Measurements from ENCODE around the gene NKAIN2. TPM values are rescaled to one million over a fixed set of nuclear protein-coding genes. Genes with fewer than 3 reads are reported as not detected.
A peak's percentile ranks its signal among the peaks of the same experiment; 100 is the strongest.
"Not testable (repeated sequence)": the region's sequence is repeated elsewhere in the genome, so short reads cannot be mapped to it uniquely, and the experiment has no call there.

NKAIN2 gene
- total RNA-seq, 1 donor from 2014 or later, result not detected

DNA sequence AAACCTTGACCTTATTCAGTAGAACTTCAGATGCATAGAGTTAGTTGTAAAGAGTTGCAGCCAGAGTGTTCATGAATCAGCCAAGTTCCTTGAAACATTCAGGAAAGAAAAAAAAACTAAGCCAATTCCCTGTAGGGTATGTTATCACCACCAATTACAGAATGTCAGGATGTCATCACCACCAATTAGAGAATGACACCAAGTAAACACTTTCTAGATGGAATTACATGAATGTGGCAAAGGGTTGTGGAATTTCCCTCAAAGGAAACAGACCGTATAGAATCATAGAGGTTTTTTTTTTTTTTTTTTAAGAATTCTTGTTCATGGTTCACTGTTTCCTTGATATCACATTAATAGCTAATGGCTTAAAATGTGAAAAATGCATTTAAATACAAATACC lies 686.5 kb downstream of the NKAIN2 start:
- peak in 1 of 2 donors; percentile 1 for DNase-seq (ENCODE audit: low read depth in 2 of 2)

DNA sequence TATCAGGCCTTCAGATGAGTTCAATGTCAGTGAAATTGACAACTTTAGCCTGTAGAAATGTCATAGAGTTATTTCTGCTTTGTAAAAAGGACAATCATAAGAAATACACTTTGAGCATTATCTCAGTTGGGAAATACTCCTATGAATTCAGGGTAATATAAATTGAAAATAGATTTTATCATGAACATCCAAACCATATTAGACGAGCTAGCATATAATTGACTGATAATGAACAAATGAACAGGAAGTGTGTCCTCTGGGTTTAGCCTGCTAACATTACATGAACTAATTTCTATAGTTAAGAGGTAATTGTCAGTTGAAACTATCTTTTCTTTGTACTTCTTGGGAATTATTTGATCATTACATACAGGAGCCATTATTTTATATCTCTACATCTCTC lies 689.6 kb downstream of the NKAIN2 start:
- DNase-seq (ENCODE audit: low read depth in 2 of 2), result no peak

DNA sequence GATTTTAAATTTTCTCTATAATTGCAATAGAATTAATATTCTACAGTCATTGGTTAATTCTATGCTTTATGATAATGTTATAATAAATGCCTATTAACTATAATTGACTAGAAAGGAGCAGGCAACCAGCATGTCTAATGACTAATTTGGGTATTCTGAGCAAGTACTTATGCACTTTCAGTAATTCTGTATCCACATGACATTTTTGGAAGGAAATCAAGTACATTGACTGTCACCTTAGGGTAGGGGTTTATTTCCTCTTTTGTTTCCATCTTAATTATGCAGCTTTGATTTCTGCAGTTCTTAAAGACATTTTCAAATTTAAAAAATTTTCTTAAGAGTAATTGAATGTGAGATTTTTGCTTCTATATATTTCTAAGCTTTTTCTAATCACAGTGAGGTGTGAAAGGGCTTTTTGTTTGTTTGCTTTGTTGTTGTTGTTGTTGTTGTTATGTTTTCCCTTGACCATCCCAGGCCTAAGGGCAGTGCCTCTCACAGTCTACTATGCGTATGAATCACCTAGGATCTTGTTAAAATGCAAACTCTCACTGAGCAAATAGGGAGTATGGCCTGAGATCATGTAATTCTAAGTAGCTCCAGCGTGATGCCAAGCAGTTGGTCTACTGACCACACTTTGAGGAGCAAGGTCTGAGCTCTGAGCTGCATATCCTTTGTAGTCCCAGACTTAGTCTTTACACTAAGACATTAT lies 691.4 kb downstream of the NKAIN2 start:
- DNase-seq (ENCODE audit: low read depth in 2 of 2), result no peak

DNA sequence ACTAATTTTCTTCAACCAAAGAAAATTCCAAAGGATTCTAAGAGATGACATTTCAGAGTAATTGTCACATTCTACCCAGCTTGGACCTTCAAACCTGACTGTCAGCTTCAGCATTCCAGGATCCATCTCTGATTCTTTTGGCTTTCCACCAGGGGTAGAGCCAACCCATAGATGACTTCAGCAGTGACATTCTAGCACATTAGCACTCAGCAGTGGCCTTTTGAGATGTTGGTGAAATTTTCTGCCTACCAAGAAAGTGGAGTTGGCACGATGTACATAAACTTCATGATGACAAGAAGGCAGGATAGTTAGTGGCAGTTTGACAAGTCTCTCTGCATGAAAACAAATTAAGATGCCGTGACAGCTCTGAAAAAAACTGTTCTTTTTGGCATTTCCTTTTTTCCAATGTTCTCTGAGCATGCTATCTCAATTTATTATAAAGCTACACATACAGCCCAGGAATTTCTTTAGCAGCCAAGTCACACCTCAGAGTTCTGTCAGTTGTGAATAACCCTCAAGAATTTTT lies 692.1 kb downstream of the NKAIN2 start:
- no peak for DNase-seq (ENCODE audit: low read depth in 2 of 2)

DNA sequence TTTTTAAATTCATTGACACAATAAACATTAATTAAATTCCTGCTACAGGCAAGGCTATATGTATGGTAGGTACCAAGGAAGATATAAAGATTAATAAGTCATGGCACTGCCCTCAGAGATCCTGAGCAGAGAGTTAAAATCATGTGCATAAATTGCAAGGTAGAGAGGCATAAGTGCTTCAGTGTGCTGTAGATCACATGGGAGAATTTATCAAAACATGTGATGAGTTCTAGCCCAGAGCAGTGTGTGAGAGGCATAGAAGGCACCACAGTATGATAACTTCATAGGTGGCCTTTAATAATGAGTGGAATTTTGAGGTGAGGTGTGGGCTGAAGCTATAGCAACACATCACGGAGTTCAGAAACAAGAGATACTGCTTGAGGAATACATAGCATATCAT lies 692.7 kb downstream of the NKAIN2 start:
- DNase-seq (ENCODE audit: low read depth in 2 of 2), result no peak

DNA sequence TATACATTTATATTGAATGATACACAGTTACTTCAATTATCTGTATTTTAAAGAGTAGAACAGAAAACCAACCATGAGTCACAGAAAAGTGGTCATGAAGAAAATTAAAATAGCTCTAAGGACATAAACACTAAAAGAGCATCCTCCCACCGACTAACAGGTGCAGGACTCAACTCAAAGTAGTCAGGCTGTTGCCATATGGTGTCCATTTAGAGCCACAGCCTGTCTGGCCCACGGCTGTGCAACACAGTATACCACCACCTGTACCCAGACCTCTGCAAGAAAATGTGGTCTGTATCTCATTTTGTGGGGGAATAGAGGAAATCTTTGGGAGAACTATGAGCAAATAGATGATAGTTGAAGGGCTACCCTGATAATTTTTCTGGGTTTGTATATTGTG lies 708.8 kb downstream of the NKAIN2 start:
- DNase-seq (ENCODE audit: low read depth in 2 of 2), result no peak

DNA sequence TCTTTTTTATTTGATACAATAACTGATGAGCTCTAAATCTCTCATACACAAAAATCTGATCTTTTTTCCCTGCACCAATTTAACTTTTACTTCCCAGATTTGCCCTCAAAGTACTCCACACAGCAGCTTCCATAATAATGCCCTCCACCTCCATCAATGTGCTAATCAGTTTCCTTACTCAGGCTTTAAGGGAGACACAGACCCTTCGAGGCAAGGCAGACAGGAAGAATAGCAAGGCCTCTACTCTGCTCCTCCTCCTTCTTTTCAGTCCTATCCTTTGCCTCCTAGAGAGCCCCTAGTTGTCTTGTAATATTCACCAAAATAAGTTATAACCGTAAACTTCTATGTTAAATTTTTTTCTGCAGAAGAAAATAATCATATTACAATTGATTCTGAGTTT lies 713.7 kb downstream of the NKAIN2 start:
- DNase-seq (ENCODE audit: low read depth in 2 of 2), result no peak

DNA sequence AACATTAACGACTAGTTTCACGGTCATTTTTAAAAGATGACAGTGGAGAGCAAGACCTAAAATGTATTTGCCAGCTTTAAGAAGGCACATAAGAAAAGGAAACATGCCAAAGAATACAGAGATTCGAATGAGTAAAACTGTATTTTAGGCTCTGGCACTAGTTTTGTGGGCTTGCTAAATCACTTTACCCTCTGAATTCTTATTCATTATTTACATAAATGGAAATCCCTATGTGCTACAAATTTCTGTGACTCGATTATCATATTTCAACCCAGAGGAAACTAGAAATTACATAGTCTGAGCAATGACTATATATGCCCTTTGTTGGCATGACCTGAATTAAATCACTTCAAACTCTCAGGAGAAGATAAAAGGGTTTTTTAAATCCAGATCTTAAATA lies 716.8 kb downstream of the NKAIN2 start:
- DNase-seq (ENCODE audit: low read depth in 2 of 2), result no peak

DNA sequence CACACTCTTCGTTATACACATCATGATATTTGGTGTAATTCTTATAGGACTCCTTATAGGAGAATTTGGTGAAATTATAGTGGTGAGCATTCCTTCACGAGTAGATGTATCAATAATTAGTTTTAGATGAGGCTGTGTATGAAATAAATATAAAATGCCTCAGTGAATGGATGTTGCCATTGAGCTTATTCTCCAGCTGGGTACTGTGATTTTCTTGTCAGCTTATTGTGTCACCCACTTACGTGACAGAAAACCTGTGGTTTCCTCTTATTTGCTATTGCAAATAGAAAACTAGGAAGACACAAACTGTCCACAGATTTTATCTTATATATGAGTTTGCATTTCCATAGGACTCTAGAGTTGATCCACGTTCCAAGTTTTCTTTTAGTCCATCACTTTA lies 718.7 kb downstream of the NKAIN2 start:
- DNase-seq (ENCODE audit: low read depth in 2 of 2), result no peak

DNA sequence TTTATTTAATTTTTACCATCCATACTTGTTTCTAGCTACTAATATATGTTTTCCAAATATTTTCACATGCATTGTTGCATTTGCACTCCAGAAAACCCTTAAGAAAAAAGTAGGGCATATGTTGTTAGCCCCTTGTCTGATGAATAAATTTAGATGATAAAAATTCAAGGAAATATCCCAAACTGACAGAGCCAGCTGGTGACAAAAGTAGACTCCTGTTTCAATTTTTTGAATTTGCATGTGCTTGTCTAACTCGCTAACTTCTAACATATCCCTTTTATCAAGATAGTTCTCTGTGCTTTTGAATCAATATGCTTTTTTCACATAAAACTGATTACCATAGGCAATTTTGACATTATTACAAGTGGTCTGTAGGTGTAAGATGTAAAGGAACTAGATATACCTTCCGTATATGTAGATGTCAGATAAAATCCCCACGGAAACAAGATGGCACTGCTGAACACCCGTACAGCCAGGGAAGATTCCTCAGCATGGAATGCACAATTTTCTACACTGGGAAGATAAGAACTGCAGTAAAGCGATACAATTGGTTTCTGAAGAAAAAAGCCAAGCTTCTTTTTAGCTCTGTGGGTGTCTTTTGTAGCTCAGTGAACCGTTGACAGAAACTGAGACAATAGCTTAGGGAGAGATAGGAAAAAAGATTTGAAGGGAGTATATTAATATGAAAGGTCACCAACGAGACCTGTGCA lies 721.0 kb downstream of the NKAIN2 start:
- no peak for DNase-seq (ENCODE audit: low read depth in 2 of 2)

DNA sequence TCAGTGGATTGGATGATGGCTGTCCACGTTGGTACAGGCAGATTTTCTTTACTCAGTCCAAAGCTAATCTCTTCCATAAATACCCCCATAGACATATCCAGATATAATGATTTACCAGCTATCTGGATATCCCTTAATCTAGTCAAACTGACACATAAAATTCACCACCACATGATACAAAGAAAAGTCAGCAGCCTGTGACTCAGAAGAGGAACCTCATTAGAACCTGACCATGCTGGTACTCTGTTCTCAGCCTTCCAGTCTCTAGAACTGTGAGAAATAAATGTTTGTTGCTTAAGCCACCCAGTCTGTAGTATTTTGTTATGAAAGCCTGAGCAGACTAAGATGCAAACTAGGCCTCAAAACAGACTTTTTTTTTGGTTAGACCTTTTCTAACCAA lies 727.3 kb downstream of the NKAIN2 start:
- no peak for DNase-seq (ENCODE audit: low read depth in 2 of 2)

DNA sequence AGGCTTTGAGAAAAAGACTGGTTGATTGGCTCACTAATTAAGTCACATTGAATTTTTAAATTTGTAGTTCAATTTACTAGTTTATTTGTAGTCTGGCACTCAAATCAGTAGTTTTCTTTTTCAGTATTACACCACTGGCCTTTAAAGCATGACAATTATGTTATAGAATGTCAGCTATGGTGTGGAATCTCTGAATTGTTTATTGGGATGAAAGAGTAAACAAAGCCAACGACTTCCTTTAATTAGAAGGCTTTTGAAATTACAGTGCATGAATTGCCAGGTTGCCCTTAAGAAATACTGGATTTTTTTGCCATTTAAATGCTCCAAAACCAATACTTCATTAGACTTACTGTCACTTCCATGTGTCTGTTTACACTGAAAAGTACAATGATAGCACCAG lies 731.6 kb downstream of the NKAIN2 start:
- DNase-seq (ENCODE audit: low read depth in 2 of 2), result no peak

DNA sequence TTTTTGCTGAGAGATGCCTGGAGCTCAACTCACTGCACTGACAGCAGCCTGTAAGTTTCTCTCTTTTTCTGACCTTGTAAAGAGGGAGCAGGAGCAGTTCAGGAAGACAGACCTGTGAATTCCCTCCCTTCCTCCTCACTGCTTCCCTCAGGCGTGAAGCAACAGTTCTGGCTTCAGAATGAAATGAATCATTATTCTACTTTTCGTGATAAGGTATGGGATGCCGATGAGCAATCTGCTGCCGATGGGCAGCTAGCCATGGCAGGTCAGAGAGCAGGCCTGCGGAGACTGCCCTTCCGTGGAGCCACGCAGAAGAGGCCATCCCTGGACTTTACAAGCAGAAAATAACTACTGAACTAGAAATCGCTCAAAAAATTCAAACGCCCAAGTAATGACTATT lies 732.1 kb downstream of the NKAIN2 start:
- DNase-seq (ENCODE audit: low read depth in 2 of 2), result no peak

DNA sequence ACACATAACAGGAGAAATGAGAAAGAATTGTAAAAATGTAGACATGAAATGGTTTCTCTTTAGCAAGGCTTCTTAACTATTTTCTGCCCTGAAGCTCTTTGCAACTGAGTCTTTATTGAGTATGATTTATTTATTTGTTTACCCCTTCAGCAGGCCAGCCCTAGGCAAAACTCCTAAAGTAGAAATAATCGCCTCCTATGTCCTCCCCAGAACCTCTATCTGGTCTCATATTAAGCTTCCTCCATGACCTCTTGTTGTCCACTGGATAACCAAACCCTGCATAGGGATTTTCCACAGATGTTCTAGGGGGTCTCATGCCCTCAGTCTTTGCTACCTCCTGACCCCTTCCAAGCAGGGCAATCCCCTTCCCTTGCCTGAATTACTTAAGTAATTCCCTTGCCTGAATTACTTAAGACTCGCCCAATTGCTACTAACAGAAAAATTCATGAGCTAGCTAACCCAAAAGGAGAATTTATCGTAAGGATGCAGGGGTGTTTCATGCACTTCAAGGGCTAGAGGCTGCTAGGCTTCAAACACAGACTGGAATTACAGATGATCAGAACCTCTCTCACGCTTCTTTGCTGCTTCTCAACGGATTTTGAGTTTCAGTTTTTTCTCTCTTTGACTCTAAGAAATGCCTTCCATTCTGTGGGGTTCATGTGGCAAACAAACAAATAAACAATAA lies 732.6 kb downstream of the NKAIN2 start:
- DNase-seq (ENCODE audit: low read depth in 2 of 2), result no peak

DNA sequence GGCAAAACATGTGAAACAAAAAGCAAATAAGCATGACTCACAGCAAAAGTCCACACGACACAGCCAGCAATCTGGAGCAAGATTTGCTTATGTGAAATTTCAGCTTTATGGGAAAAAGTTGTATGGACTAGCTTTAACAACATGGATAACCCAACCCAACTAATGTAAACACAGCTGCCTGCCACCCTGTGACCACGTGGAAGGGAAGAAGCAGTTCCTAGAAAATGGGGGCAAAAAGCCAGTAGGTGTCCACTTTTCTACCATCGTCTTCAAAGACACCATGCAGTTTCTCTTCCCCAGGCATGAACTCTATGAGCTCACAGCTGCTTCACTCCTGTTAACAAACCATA lies 733.2 kb downstream of the NKAIN2 start:
- no peak for DNase-seq (ENCODE audit: low read depth in 2 of 2)

DNA sequence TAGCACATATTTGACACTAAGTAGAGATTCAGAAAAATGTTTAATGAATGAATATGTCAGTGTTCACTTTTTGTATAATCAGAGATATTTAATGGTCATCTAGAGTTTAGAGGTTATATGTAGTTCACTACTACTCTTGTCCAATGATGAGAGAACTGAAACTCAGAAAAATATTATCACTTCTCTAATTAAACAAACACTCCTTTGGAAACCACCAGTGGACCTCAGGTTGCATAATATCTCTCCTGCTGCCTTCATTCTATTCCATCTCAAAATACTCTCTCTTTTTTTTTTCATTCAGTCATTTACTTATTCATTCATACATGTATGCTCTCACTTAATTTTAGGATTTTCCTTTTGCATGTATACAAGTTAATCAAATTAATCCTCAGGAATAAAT lies 735.4 kb downstream of the NKAIN2 start:
- no peak for DNase-seq (ENCODE audit: low read depth in 2 of 2)

DNA sequence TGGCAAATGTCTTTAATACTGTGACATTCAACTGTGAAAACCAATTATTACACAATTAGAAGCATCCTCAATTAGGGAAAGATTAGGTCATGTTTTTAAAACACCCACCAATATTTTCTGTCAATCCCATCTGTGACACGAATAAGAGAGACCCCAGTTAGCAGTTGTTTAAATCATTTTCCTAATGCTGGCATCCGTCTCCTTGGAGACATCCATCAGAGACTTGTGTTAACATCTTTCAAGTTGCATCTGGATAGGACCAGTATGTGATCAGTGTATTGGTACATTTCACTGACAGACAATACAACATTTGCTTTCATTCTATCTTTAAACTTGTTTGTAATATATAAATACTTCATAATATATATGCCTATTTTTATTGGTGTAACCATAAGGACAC lies 737.9 kb downstream of the NKAIN2 start:
- no peak for DNase-seq (ENCODE audit: low read depth in 2 of 2)

DNA sequence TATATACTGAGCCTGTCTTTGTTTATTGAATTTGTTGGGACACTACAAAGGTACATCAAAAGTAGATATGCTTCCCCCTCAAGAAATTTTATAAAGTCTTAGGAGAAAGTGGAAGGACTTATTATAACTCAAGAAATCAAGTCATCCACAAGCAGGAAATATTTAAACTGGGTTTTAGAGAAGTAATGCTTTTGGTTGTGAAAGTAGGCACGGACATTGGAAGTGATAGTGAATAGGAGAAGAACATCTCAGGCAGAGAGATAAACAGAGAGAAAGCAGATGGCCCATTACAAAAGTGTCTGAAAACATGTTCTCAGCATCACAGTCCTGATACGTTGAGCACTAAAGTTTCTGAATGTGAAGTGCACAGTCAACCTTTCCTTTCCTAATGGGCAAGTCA lies 742.9 kb downstream of the NKAIN2 start:
- DNase-seq (ENCODE audit: low read depth in 2 of 2), result no peak

DNA sequence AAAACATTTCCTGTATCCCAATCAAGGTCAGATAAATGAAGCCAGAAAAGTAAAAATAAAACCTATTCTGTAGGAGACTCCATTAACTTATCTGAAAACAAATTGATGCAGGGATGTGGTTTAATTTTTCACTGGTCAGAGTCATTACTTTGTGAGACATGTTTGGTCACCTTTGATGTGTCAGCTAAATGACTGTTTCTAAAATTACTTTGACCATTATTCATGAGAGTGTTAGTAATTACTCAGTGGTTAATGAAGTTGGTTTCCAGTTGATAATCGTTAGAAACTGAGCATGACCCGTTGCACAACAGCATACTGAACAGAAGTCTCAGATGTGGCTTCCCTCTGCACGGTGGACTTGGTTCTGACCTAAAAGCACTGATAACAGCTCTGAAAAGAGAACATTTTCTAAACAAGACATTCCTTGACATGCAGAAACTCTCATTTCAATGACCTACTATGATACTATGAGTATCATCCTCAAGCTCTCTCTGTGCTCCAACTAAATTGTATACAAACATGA lies 748.1 kb downstream of the NKAIN2 start:
- DNase-seq (ENCODE audit: low read depth in 2 of 2), result no peak

DNA sequence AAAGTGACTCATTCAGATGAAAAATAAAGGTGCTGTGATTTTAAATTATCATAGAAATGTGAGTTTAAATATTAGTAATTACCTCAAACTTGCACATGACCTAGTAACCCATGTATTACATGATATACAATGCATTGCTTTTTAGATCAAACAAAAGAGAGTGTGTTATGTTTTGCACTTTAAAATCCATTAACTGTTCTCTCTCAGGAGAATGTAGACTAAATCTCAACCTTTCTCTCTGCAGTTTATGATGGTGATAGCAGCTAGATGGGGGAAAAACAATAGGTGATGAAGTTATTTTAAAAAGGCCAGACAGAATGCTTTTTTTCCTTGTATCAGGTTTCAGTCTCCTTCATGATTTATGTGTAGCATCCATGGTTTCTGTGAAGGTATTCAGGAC lies 754.2 kb downstream of the NKAIN2 start:
- DNase-seq (ENCODE audit: low read depth in 2 of 2), result no peak

DNA sequence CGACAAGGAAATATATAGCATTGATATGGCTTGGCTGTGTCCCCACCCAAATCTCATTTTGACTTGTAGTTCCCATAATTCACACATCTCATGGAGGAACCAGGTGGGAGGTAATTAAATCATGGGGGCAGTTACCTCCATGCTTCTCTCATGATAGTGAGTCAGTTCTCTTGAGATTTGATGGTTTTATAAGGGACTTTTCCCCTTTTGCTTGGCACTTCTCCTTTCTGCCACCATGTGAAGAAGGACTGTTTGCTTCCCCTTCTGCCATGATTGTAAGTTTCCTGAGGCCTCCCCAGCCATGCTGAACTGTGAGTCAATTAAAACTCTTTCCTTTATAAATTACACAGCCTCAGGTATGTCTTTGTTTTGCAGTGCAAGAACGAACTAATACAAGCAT lies 756.4 kb downstream of the NKAIN2 start:
- not testable (repeated sequence) for DNase-seq (ENCODE audit: low read depth in 2 of 2)

DNA sequence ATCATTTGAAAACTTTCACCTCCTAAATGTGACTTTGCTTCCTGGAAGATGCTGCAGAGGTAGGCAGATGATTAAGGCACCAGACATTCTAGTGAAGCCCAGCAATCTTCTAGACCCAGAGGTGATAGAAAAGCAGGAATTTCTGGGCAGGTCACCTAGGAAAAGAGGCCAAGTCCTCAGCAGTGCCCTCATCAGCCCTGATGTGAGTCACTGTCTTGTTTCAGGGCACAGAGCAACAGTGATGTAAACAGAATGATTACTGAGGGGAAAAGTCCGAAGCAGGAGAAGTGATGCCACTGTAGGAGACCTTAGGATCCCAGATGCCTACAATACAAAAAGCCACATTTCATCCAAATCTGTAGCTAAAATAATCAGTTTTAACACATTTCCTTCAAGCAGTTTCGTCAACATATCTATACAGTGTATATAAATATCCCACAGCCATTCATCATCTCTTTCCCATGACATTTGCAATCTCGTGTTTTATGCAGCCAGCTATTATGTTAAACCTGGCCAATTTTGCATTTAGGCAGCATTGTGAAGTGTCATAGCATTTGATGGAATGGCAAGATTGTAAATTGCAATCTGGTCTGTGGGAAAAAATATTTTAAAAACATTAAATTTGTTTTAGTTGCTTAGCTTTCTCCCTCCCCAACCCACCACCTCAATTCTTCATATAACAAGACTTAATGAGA lies 757.4 kb downstream of the NKAIN2 start:
- no peak for DNase-seq (ENCODE audit: low read depth in 2 of 2)

Measured in lung microvascular endothelial cell (primary cell).